Putamen (tissue), 1 donor: ENCODE data around the gene NHEJ1.
A peak's percentile ranks its signal among the peaks of the same experiment; 100 is the strongest.

Experiments used
- DNase-seq: peaks from one replicate; pipeline ENCODE4 v3.0.0-alpha.2; 2016; ENCODE audit warnings: low spot score

The NHEJ1 gene

DNA sequence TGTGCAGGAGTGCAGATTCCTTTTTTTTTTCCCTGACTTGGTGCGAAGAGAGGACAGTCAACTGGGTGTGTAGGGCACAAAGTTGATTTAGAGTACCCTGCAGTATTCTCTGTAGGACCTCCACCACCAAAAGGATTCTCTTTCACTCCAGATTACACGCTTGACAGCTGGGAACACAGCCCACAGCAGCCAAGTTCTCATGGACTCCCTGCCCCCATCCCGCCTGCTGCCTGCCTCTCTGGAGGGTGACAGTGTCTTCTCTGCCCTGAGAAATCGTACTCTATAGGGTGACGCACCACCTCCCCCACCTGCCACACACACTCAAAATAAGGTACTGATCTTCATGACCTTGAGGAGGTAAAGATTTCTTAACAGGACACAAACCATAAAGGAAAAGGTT, 73.3 kb downstream of the NHEJ1 start:
- DNase-seq: peak; percentile 7

DNA sequence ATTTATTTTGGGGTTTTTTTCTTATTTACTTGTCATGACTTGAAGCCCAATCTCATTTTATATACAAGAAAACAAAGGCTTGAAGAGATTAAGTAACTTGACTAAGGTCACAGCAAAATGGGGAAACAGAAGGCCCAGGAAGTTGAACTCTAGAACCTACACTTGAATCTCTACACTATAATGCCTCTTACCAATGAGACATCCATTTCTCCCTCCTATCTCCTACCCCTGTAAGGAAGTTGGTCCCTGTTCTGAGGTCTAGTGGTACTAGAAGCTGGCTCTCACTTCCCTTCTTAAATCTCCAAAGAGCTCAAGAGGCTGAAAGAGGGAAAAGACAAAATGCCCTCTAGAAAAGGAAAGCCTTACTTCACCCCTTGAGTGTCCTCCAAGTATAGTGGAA, 74.4 kb downstream of the NHEJ1 start:
- no peak for DNase-seq

DNA sequence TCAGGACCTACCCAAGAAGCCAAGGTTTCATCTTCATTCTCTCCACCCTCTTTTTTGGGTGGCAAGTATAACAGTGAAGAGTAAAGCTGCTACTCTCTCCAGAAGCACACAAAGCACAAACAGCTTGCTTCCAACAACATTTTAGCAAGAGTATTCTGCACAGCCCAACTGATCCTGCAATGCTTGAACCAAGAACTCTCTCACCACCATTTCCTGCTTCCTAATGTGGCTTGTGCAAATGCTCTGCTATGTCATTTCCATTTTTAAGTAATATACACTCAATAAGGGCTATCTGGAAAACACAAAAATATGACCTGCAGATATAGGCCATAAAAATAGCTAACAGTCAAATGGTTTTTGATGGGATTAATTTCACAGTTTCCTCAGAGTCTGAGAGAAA, 75.8 kb downstream of the NHEJ1 start:
- no peak for DNase-seq

DNA sequence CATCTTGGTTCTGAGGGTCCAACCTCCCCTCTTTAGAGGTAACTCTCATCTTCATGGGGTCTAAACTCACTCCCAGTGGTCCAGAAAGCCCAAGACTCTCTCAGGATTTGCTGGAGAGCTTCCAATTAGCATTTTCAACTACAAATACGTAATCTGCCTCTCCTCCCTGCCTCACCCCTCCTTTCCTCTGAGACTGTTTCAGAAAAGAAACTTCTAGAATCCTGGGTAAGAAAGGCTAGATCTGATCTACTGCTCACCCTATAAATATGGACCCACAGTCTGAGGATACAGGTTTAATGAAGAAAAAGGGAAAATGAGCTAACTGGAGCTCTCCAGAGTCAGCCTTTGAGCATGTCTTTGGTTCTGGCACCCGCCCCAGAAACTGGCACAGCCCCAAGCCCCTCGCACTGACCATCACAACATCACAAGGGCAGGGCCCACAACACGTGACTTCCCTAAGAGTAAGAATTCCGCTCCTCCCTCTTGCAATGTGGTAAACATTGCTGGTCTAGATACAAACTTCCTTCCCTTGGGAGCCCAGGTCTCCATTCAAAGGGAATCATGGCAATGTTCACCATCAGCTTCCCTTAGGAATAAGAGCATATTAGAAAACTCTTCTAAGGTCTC, 78.2 kb downstream of the NHEJ1 start:
- no peak for DNase-seq

DNA sequence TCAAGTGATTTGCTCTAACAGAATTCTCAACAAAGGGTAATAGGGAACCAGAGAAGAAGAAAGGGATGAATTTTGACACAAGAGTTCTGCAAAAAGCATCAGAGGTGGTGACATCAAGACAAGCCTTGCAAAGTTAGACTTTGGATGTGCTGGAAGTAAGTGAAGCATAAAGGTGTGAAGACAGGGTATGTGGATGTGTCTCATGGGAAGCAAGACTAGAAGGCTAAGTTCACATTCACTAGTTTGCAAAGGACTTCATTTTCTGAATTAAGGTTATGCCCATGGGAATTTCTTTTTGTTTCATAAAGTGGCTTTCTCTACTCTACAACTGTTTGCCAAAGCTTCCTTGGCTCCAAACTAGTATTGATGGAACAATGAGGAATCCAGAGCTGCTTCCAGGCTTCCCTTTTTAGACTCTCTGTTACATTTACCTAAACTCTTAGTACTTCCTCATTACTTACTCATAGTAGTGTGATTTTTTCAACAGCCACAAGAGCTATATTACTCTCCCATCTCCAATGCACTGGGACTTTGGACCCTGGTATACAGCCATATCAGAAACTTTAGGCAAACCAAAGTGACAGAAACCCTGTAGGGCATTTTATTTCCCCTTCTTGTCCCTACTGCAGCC, 78.8 kb downstream of the NHEJ1 start:
- DNase-seq: no peak

DNA sequence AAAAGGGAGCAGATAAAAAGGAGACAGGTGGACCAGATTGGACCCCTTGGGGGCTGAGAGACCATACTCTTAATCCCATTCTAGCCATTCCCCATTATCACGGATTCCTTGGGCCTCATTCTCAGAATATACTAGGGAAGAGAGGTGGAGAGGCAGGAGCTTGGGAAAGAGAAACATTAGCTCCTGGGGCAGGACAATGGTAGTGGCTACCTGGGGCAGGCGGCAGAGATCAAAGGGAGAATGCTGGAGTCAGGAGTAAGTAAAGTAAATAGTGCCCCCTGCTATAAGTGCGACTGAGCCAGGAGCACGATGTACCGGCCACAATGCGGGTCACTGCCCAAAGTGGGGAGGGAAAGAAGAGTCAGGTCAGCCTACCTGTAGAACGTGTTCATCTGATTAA, 79.5 kb downstream of the NHEJ1 start:
- DNase-seq: no peak

DNA sequence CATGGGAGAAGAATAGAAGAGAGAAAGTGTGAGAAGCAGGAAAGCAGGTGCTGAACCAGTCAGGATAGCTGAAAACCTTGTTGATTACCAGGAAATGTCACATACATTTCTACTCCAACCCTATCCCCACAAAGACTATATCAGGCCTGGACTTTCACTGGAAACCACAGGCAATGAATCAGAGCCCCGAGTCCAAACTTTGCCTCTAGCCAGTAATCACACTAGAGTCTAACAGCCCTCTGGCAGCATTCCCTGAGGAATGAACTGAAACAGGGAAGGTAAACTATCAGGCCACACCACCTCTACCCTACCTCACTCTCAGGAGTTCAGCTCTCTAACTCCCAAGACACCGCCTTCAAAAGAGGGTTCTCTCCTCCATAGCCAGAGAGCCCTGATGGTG, 81.2 kb downstream of the NHEJ1 start:
- DNase-seq: no peak

DNA sequence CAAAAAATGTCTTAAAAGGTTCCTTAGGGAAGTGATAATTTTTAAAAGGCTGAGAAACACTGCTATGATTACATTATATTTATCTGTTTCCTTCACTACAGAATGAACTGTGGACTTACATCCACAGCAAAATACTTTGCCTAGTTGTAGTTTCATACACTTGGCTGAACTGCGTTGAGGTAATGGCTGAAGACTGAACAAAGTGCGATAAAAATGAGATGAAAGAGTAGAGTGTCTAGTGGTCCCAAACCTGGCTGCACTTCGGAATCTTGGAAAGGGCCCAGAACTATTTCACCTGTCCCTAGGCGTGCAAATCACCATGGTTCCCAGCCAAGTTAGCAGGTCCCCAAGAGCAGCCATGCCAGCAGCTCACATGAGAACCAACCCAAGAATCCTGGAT, 81.7 kb downstream of the NHEJ1 start:
- no peak for DNase-seq

DNA sequence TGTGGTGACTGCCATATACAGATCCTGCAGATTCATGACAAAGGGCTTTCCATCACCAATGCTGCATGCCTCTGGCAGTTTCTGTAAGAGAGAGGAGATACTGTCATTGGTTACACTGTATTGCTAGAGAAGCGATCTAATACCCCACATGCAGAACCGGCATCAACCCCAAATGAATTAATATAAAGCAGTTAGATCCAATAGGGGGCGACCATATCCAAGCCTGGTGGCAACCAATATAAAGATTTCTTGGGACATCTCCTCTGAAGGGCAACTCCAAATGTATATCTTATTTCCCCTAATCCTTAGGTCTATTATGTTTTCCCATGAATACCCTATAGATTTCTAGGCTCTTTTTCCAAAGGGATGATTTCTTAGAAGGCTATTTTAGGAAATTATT, 82.5 kb downstream of the NHEJ1 start:
- no peak for DNase-seq

DNA sequence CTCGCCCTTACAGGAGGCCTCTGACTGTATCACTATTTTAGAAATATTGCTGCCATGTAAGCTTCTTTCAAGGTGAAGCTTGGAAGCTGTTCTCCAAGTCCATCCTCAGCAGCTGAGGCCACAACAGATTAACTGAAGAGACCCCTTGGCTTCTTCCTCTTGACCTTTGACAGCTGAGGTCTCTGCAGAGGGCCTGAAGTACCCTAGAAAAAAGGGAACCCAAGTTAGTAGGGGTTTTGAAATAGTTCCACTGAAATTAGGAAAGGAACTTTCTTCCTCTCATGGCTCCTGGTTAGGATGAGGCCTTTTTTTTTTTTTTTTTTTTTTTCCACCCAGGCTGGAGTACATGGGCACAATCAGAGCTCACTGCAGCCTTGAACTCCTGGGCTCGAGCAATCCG, 84.4 kb downstream of the NHEJ1 start:
- DNase-seq: no peak

DNA sequence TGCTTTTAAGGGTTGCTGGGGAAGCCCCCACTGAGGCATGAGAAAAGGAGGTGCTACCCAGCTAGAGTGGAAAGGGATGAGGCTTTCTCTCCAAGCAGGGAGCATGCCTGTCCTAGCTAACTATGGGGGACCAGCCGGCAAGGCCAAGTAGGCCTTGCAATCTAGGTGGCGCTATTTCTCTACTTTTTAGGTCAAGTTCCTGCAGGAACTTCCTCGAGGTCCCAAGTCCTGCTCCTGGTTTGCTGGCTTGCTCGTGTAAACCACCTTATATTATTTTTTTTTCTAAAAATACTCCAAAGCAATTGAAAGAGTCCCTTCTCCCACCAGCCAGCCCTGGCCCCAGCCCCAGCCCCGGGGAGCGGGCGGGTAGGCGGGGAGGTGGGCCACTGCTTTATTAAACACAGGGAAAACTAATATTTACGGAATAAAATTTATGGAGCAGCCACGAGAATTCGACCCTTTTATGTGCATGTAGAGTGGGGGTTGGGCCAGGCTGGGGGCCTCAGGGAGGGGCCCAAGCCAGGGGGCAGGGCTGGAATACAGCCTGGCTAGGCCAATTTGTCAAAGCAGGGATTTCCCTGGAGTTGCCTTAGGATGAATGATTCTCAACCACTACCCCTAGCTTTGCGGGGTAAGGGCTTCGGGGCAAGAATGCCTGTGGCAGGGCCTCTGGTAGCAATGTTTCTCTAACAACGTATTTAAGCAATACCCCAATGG, 87.0 kb downstream of the NHEJ1 start:
- no peak for DNase-seq

DNA sequence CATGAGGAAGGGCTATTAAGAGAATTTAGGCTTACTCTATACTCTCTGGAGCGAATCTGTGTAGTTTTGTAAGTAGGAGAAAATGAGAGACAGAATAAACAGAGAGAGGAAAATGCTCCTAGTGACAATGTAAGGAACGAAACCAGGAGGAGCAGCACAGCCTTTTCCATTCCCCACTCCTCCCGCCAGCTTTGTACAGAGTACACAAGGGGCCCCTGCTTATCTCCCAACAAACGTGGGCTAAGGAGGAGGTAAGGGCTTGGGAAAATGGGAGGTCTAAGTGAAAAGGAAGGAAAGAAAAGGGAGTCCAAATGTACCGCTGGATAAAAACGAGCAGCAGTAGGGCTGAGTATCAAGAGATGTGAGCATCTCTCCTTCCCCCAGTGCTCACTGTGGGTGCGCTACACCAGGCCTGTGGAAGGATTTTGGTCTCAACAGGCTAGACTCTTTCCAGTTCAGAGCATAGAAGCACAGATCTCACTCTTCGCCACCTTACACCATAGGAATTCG, 87.8 kb downstream of the NHEJ1 start:
- no peak for DNase-seq

DNA sequence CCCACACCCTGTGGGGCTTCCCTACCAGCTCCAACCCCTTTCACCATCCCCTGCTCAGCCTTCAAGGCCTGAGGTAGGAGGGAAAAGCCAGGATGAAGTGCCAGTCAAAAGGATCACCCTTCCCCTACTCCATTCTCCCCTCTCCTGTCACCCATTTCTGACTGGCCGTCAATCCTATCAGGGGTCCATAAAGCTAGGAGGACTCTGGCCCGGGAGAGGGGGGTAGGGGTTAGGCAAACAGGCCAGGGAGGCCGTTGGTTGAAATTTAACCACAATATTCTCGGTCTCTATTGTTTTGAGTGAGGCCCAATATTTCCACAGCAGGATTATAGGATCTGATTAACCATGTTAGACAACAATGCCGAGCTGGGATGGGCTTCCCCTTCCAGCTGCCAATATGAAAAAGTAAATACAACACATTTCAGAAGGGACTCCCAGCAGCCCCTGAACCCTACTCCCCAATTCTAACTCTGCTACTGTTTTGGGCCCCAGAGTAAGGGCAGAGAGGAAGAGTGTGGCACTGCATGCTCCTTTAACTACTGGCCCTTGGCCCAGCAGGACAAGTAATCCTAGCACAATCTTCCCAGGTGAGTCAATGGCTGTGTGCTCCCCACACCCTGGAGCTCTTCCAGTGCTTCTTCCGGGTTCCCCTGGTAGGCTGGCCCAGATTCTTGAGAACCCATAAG, 89.3 kb downstream of the NHEJ1 start:
- no peak for DNase-seq

DNA sequence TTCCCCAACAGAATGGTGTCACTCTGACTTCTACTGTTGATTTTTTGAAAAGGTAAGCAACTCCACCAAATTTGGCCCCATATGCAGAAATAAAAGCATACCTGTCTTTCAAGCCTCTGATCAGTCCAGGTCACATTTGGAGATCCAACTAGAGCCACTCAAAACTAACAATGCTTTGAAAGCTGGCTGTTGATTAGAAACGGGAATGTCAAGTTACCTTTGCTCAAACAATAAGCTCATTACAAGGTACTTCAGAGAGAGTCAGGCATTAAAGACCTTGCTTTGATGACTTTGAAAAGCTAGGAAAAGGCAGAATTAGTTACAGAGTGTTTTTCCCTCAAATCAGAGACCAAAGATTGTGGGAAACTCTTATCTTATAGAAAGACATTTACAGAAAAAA, 95.1 kb downstream of the NHEJ1 start:
- no peak for DNase-seq

DNA sequence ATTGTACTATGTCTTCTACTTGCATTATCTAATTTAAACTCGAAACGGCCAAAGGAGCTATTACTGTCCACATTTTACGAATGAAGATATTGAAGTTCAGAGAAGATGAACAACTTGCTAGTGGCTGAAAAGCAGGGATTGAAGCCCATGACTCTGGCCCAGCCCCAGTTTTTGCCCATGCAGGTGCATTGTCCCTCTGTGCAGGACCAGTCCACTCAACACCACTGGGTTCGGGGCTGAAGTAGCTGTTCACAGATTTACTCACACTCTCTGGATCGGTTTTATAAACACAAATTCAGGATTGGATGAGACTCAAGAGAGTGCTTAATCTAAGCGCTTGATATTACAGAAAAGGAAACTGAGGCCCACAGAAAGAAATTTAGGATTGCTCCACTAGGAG, 98.5 kb downstream of the NHEJ1 start:
- no peak for DNase-seq

DNA sequence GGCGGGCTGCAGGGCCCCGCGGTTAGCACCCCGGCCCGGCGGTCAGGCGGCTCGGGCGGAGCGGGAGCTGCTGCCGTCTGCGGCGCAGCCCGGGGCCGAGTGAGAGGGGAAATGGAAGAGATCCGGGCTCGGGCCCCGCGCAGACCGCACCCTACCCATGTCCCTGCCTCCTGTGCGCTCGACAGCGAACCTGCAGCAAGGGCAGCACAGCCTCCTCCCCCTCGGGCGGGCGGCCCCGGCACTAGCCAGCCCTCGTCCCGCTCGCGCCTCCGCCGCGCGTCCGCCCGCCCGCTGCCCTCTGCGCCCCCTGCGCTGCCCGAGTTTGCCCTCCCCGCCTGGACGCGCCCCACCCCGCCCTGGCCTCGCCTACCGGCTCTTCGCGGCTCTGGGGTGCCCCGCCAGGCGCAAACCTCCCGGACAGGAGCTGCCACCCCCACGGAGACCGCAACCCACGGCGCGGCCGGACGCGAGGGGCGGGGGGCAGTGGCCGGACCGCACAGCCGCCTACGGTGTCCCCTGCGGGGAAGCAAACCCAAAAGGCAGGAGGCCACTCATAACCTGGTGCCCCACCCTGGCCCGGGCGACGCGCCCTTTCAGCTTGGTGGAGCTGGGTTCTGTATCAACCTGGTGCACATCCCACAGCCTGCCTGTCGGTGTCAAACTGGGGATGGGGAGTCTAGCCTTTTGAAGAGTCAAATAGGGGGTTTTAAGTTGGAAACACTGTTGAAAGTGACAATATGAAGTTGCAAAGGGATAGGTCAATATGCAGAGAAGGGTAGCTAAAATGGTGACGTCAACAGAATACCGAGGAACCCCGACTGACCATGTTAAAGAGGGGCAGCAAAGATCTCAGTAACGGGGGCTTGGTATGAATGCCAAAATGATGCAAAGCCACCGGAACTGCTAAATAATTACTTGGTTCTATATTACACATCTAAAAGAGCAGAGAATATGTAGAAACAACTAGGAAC, 99.5 kb downstream of the NHEJ1 start, which contains the start of gene IHH:
Gene IHH (minus strand): TSS at position 101 of the 971 bp plus-strand sequence. CDS start 454 bp downstream, outside the sequence.
- no peak for DNase-seq

DNA sequence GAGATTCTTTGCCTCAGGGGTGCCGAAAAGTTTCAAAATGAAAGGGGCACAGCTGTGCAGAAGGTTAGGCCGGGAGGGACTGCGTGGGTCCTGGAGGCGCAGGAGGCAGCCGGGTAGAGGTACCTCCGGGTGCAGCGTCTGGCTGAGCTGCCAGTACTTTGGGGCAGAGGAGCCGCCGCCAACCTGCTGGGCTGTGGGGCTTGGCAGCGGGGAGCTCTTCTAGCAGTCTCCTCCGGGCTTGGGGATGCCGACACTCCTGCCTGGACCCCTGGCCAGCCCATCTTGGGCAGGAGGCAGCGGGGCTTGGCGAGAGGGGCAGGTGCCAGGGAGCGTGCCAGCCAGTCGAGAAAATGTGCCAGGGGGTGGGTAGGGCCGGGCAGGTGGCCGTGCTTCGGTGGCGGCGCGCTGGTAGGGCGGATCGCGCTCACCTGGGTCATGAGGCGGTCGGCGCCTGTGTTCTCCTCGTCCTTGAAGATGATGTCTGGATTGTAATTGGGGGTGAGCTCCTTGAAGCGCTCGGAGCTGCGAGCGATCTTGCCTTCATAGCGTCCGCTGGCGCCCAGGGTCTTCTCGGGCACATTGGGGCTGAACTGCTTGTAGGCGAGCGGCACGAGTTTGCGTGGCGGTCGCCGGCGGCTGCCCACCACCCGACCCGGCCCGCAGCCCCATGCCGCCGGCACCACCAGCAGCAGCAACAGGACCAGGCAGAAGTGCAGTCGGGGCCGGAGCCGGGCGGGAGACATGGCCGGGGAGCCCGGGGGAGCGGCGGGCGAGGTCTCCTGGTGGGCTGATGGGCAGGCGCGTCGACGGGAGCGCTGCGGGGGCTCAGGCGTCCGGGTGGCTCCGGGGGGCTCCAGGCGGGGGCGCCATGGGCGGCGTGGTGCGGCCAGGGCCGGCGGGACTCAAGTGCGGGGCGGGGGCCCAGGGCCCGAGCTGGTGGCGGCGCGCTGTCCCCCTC, 100.6 kb downstream of the NHEJ1 start:
- DNase-seq: no peak

DNA sequence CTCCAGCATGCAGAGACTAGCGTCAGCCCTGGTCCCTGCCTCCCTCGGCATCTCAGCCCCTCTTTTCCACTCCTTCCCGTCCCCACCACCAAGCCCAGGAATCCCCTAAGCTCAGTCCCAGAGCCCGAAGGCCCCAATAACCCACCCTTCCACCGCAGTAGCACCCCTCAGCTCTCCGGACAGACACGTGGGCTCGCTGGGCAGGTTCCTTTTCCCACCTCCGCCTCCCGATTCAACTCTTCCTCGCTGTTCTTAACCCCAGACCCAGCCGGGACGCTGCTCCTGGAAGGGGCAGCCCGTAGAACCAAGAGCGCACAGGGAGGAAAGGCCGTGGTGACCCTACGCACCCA, 101.3 kb downstream of the NHEJ1 start:
- no peak for DNase-seq

DNA sequence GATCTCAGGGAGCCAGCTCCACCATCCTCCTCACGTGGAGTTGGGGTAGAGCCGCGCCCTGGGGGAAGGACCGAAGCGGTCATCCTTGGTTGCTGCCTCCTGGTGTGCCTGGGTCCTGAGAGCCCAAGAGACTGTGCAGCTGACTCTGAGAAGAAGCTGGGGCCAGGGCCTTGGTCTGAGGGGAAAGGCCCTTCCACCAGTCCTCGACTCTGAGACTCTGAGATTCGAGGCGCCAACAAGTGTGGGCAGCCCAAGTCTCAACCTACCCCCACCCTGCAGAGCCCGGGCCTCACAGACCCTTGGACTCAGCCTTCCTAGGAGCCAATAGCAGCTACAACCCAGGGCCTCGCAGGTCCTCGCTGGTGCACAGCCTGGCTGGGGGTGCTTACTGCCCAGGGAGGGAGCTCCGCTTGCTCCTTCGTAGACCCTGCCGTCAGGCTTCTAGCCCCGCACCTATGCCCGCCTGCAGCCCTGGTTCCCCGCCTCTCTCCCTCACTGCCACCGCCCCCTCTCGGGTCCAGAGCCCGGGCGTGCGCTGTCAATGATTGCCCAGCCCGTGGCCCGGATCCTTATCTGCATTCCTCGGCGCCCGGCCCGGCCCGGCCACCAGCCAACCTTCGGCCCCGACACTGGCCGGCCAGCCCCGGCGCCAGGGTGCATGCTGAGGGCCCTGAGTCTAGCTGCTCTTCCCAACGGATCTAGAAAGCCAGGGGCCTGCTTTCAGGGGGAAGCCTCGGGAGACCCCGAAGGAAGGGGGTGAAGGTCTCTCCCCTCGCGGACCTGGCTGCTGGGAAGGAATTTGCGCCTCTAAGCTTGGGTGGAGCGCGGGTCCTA, 101.9 kb downstream of the NHEJ1 start:
- DNase-seq: no peak
